ENCODE results near the gene AUP1. TPM values are rescaled to one million over a fixed set of nuclear protein-coding genes. Genes with fewer than 3 reads are reported as not detected.

The AUP1 gene
- total RNA-seq, 2 donors from 2014 or later = 82.5 to 170 TPM

DNA sequence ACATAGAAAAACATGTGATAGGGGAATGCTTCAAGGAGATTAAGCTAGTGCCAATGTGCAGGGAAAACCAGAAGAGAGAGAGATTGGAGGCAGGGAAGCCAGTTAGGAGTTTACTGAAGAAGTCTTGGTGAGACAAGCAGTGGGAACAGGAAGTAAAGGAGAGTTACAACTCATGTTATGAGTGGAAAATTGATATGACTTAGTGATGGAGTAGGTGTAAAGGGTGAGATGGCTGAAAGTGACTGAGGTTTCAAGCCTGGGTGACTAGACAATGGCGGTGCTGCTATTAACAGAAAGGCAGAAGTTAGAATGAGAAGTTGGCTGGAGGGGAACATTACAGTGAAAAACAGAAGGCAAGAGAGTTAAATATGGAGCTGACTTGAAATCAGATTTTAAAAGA, 41.6 kb upstream of the AUP1 start:
- Histone ChIP-seq H3K27me3 (no peaks in the 10 kb centered on the region), H3K4me1 (no peaks in the 10 kb centered on the region), H3K27ac (no peak overlapping the region), H3K4me3 (no peak overlapping the region), H3K36me3 (replicated peaks in 1 of 2; ENCODE audit: insufficient read depth in 1 of 2, low read depth in 2 of 2) (no peaks in the 10 kb centered on the region), H3K9me3 (no peaks in the 10 kb centered on the region)
- WGBS, 2 donors = 77 to 92% methylated on average over 1 of the region's 1 CpG
- no peak for TF ChIP-seq POLR2A (IDR thresholded peaks at IDR 0.05)
- TF ChIP-seq, protein P1, sequence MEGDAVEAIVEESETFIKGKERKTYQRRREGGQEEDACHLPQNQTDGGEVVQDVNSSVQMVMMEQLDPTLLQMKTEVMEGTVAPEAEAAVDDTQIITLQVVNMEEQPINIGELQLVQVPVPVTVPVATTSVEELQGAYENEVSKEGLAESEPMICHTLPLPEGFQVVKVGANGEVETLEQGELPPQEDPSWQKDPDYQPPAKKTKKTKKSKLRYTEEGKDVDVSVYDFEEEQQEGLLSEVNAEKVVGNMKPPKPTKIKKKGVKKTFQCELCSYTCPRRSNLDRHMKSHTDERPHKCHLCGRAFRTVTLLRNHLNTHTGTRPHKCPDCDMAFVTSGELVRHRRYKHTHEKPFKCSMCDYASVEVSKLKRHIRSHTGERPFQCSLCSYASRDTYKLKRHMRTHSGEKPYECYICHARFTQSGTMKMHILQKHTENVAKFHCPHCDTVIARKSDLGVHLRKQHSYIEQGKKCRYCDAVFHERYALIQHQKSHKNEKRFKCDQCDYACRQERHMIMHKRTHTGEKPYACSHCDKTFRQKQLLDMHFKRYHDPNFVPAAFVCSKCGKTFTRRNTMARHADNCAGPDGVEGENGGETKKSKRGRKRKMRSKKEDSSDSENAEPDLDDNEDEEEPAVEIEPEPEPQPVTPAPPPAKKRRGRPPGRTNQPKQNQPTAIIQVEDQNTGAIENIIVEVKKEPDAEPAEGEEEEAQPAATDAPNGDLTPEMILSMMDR (IDR thresholded peaks at IDR 0.05) = no peak
- intact Hi-C loops (cut with DNase I) = no loop called here
- ATAC-seq (no peak), DNase-seq (no peak)

DNA sequence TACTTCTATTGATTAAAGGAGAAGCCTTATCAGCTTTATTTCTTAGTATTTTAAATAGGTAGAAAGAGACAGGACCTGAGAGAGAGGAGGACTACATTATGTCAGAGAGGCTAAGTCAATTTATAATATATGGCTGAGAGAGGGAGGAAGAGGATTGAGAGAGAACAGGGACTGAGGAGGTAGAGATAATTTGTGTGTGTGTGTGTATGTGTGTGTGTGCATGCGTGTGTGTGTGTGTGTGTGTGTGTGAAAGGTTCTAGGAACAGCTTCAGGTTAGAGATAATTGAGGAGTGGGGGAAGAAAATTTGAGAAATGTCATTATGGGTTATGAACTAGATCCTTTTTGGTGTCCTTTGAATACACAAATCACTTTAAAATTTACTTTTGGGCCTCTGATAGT, 40.2 kb upstream of the AUP1 start:
- H3K4me1 ChIP-seq = no peaks in the 10 kb centered on the region
- no peak overlapping the region for H3K27ac ChIP-seq
- H3K4me3 ChIP-seq = no peak overlapping the region
- TF ChIP-seq POLR2A (IDR thresholded peaks at IDR 0.05) = no peak
- TF ChIP-seq, protein P1 (IDR thresholded peaks at IDR 0.05) = no peak
- H3K36me3 ChIP-seq (replicated peaks in 1 of 2; ENCODE audit: insufficient read depth in 1 of 2, low read depth in 2 of 2) = no peaks in the 10 kb centered on the region
- ATAC-seq (no peak), DNase-seq (no peak)
- intact Hi-C loops (cut with DNase I) = no loop called here
- WGBS, 2 donors = 61 to 81% methylated on average over 1 of the region's 1 CpG
- no peaks in the 10 kb centered on the region for H3K27me3 ChIP-seq
- no peaks in the 10 kb centered on the region for H3K9me3 ChIP-seq

DNA sequence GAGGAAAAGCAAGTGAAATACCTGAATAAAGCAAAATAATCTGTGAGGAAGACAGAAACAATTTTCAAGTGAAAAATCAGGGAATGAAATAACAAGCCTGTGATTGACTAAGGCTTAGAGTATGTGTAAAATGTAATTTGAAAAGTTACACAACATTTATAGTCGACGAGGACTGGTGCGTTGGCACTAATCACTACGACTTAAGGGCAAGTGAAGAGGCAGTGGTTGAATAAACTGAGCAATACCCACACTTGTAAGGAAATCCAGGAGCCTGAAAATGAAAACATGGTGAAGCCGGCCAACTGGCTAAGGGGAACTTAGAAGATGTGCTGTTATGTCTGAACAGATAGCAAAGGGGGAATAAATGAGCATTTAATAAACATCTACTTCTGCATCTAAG, 38.4 kb upstream of the AUP1 start:
- no peak for ATAC-seq
- no peak overlapping the region for H3K27ac ChIP-seq

DNA sequence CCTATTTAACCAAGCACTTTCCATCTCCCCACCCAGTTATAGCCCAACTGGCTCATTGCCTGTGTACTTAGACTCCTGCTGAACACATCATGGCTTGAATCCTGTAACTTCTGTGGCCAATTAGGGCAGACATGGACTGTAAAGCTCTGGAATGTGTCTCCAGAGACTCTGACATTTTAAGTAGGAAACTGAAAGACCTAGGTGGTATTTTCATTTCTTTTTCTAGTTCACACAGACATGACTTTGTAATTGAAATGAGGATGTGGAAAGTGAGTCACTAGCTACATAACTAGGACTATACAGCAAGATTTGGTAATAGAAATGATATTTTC, 37.2 kb upstream of the AUP1 start:
- H3K4me3 ChIP-seq = no peak overlapping the region
- no peaks in the 10 kb centered on the region for H3K27me3 ChIP-seq
- H3K4me1 ChIP-seq = no peaks in the 10 kb centered on the region
- DNase-seq = no peak
- TF ChIP-seq POLR2A (IDR thresholded peaks at IDR 0.05) = no peak
- TF ChIP-seq, protein P1 (IDR thresholded peaks at IDR 0.05) = no peak
- intact Hi-C loops (cut with DNase I) = no loop called here
- H3K27ac ChIP-seq = no peak overlapping the region
- no peak for ATAC-seq
- no peaks in the 10 kb centered on the region for H3K36me3 ChIP-seq (replicated peaks in 1 of 2; ENCODE audit: insufficient read depth in 1 of 2, low read depth in 2 of 2)
- no peaks in the 10 kb centered on the region for H3K9me3 ChIP-seq

More for the DNA sequence above, 38.4 kb upstream of the AUP1 start:
- Histone ChIP-seq H3K36me3 (replicated peaks in 1 of 2; ENCODE audit: insufficient read depth in 1 of 2, low read depth in 2 of 2) (no peaks in the 10 kb centered on the region), H3K4me1 (no peaks in the 10 kb centered on the region), H3K9me3 (no peaks in the 10 kb centered on the region), H3K4me3 (no peak overlapping the region), H3K27me3 (no peaks in the 10 kb centered on the region)
- DNase-seq = no peak
- 56 to 70% methylated on average over 5 of the region's 5 CpGs for WGBS, 2 donors
- TF ChIP-seq POLR2A (IDR thresholded peaks at IDR 0.05) = no peak
- TF ChIP-seq, protein P1 (IDR thresholded peaks at IDR 0.05) = no peak
- intact Hi-C loops (cut with DNase I) = no loop called here

DNA sequence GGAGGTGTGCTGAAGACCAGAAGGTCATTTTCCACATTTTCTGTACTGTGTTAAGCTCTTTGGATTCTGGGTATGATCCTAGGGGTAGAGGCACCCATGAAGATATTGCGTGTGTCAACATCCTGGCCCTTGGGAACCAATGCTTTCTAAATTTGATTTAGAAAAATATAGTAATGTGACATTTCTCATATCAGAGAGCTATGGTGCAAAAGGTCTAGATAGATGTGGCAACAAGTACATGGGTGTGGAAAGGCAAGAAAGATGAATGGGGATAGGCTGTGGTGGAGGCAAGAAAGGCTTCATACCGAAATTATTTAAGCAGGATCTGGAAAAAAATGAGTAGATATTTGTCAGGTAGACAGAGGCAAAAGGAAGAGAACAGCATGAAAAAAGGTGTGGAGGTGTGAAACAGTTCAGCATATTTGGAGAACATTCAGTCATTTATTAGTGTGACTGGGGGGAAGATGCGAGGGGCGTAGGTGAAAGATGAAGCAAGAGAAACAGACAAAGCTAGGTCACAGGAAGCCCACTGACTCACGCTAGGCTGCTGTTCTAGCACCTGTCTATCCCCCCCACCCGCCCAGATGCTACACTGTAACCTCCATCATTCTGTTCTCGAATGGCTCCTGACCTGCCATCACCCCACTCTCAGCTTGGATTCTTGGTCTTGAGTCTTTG, 36.7 kb upstream of the AUP1 start:
- no peak for TF ChIP-seq POLR2A (IDR thresholded peaks at IDR 0.05)
- TF ChIP-seq, protein P1 (IDR thresholded peaks at IDR 0.05) = no peak
- Histone ChIP-seq H3K36me3 (replicated peaks in 1 of 2; ENCODE audit: insufficient read depth in 1 of 2, low read depth in 2 of 2) (no peaks in the 10 kb centered on the region), H3K9me3 (no peaks in the 10 kb centered on the region), H3K27me3 (no peaks in the 10 kb centered on the region), H3K4me1 (no peaks in the 10 kb centered on the region), H3K27ac (no peak overlapping the region), H3K4me3 (no peak overlapping the region)
- 53 to 57% methylated on average over 7 of the region's 7 CpGs for whole genome bisulfite sequencing, 2 donors
- ATAC-seq (no peak), DNase-seq (no peak)
- intact Hi-C loops (cut with DNase I) = no loop called here

All from body of pancreas (tissue), 4 donors.